ENCODE measurements around the gene CMTM1. TPM values are rescaled to one million over a fixed set of nuclear protein-coding genes. Genes with fewer than 3 reads are reported as not detected.

Gene CMTM1
- total RNA-seq, 1 donor from 2014 or later: 8.4 TPM

DNA sequence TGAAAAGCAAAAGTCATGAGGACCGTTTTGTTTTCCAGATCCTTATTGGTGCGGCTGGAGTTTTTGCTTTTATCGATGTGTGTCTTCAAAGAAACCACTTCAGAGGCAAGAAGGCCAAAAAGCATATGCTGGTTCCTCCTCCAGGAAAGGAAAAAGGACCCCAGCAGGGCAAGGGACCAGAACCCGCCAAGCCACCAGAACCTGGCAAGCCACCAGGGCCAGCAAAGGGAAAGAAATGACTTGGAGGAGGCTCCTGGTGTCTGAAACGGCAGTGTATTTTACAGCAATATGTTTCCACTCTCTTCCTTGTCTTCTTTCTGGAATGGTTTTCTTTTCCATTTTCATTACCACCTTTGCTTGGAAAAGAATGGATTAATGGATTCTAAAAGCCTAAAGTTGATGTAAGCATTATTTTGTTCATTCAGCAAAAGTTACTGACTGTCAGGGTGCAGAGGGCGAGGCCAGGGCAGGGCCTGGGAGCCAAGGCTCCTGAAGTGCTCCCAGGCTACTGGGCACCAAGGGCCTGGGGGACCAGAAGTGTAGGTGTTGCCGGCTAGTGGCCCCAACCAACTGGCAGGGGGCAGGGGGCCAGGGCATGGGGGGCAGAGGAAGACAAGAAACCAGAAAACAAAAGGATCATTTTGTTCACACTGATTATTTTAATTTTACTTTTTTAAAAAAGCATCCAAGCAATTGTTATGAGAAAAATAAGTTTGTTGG, 21.8 kb downstream of the CMTM1 start:
- TF ChIP-seq, protein P1, sequence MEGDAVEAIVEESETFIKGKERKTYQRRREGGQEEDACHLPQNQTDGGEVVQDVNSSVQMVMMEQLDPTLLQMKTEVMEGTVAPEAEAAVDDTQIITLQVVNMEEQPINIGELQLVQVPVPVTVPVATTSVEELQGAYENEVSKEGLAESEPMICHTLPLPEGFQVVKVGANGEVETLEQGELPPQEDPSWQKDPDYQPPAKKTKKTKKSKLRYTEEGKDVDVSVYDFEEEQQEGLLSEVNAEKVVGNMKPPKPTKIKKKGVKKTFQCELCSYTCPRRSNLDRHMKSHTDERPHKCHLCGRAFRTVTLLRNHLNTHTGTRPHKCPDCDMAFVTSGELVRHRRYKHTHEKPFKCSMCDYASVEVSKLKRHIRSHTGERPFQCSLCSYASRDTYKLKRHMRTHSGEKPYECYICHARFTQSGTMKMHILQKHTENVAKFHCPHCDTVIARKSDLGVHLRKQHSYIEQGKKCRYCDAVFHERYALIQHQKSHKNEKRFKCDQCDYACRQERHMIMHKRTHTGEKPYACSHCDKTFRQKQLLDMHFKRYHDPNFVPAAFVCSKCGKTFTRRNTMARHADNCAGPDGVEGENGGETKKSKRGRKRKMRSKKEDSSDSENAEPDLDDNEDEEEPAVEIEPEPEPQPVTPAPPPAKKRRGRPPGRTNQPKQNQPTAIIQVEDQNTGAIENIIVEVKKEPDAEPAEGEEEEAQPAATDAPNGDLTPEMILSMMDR (conservative IDR thresholded peaks at IDR 0.05): no peak
- Mint-ChIP-seq H3K36me3 (no peaks in the 10 kb centered on the region), H3K4me3 (no peak overlapping the region), H3K27ac (no peak overlapping the region), H3K9me3 (no peaks in the 10 kb centered on the region), H3K4me1 (ENCODE audit: unreplicated experiment) (peaks cover 4% of the 10 kb centered on the region), H3K27me3 (no peaks in the 10 kb centered on the region)
- DNase-seq (ENCODE audit: extremely low spot score, unreplicated experiment): no peak

DNA sequence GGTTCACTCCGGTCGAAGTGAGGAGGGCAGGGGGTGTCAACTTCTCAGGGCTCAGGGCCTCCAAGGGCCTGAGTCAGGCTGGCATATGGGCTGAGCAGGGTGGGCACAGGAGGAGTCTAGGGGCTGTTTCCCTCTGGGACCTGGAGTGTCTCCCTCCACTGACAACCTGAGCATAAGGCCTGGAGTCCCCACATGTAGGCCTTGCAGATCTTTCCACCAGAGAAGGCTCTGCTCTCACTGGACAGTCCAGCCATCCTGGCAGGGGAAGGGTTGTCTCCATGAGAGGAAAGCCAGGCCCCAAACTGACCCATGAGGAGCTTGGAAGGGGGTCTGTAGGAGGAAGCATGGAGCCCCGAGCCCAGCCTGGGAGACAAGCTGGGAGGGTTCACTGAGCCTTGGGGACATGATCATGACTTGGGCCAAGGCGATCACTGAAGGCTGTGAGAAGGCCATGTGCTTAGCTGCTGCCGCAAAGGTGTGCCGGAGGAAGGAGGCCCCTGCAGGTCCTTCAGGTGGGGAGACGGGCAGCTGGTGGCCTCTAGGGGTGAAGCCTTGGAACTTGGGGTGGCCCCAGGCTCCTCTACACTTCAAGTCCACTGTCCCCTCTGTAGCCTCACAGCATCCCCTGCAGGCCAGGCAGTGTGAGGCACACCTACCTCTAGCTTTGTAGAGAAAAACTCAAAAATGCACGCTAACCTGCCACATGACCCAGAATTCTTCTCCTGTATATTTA, 22.9 kb downstream of the CMTM1 start:
- Mint-ChIP-seq H3K9me3 (no peaks in the 10 kb centered on the region), H3K27me3 (no peaks in the 10 kb centered on the region), H3K36me3 (no peaks in the 10 kb centered on the region), H3K4me3 (no peak overlapping the region), H3K27ac (no peak overlapping the region), H3K4me1 (ENCODE audit: unreplicated experiment) (peaks cover 4% of the 10 kb centered on the region)
- TF ChIP-seq, protein P1 (conservative IDR thresholded peaks at IDR 0.05): peak; percentile 49
- no peak for DNase-seq (ENCODE audit: extremely low spot score, unreplicated experiment)

DNA sequence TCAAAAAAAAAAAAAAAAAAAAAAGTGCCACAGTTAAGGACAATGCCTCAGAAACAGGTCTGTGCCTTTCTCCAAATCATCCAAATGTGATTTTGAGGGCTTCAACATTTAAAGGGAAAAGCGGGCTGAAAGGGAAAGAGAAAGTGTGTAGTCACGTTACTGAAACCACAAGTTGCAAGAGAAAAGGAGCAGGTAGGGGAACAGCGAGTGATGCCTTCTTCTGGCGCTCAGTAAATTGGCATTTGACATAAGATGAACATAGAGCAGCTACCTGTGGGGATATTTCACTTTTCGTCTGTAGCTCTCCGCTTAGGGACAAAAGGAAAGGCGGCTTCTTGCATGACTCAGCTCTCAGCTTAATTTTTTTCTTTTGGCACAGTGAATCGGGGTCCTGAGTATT, 24.1 kb downstream of the CMTM1 start:
- Mint-ChIP-seq H3K4me3 (no peak overlapping the region), H3K4me1 (ENCODE audit: unreplicated experiment) (peaks cover 4% of the 10 kb centered on the region), H3K9me3 (no peaks in the 10 kb centered on the region), H3K36me3 (no peaks in the 10 kb centered on the region), H3K27me3 (no peaks in the 10 kb centered on the region), H3K27ac (no peak overlapping the region)
- TF ChIP-seq, protein P1 (conservative IDR thresholded peaks at IDR 0.05): no peak
- no peak for DNase-seq (ENCODE audit: extremely low spot score, unreplicated experiment)

DNA sequence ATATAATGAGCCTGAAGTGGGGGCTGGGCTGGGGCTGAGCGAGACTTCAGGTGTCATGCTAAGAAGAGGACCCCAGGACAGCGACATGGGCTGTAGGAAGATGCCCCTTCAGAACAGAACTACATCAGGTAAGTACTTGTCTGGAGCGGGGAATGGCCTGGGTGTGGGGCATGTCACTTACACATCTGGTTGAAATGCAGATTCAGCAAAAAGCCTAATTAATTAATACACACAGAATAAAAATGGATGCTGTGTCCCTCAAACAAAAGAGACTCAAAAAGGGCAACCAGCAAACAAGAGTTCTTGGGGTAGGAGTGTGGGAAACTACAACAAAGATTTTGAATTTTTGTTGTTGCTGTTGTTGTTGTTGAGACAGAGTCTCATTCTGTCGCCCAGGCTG, 24.8 kb downstream of the CMTM1 start:
- Mint-ChIP-seq H3K9me3 (no peaks in the 10 kb centered on the region), H3K4me3 (no peak overlapping the region), H3K27me3 (no peaks in the 10 kb centered on the region), H3K27ac (no peak overlapping the region), H3K4me1 (ENCODE audit: unreplicated experiment) (peaks cover 4% of the 10 kb centered on the region), H3K36me3 (no peaks in the 10 kb centered on the region)
- no peak for DNase-seq (ENCODE audit: extremely low spot score, unreplicated experiment)
- TF ChIP-seq, protein P1 (conservative IDR thresholded peaks at IDR 0.05): no peak

DNA sequence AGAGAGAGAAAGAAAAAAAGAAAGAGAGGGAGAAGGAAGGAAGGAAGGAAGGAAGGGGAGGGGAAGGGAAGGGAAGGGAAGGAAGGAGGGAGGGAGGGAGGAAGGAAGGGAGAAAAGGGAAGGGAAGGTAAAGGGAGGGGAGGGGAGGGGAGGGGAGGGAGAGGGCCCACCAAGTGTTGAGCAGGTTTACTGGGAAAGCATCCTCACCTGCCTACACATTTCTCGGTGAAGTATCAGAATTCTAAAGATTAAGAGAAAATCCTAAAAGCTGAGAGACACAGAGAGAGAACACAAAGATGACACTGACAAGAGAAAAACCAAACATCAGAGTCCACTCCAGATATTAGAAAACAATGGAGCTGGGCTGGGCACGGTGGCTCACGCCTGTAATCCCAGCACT, 26.0 kb downstream of the CMTM1 start:
- TF ChIP-seq, protein P1 (conservative IDR thresholded peaks at IDR 0.05): no peak
- Mint-ChIP-seq H3K27ac (no peak overlapping the region), H3K27me3 (no peaks in the 10 kb centered on the region), H3K36me3 (no peaks in the 10 kb centered on the region), H3K9me3 (no peaks in the 10 kb centered on the region), H3K4me1 (ENCODE audit: unreplicated experiment) (no peaks in the 10 kb centered on the region), H3K4me3 (no peak overlapping the region)
- DNase-seq (ENCODE audit: extremely low spot score, unreplicated experiment): no peak
